ENCODE data around the gene NFATC3.
"Not testable (repeated sequence)": the region's sequence is repeated elsewhere in the genome, so short reads cannot be mapped to it uniquely, and the experiment has no call there.

NFATC3 gene

GRCh38 chr16:68113059-68113761 is 28.0 kb downstream of the NFATC3 start:
- no peak for DNase-seq (ENCODE audit: low spot score)
- Histone ChIP-seq H3K4me3 (no peak overlapping the region), H3K27ac (no peak overlapping the region)
- no peak for TF ChIP-seq CTCF (IDR thresholded peaks at IDR 0.05)

DNA sequence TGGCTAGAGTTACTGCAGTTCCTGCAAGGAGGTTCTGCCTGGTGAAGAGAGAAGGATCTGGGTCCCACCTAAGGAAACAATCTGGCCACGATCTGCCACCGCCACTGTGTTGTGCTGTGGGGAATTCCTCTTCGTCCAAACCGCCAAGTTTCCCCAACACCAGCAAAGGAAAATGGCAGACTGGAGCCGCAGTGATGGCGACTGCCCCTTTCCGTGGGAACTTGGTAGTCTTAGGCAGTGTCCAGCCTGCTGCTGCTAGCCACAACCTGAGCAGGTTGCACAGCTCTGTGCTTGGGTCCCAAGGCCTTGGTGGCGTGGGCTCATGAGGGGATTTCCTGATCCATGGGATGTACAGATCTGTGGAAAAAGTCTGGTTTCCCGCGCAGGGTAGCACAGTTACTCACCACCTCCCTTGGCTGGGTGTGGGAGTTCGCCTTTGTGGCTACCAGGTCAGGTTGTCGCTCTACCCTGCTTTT is 28.6 kb downstream of the NFATC3 start:
- Histone ChIP-seq H3K4me3 (no peak overlapping the region), H3K27ac (no peak overlapping the region)
- no peak for DNase-seq (ENCODE audit: low spot score)
- no peak for TF ChIP-seq CTCF (IDR thresholded peaks at IDR 0.05)

- not testable (repeated sequence) for DNase-seq (ENCODE audit: low spot score); H3K4me3 ChIP-seq; H3K27ac ChIP-seq
Measured at GRCh38 chr16:68114939-68115338, 29.8 kb downstream of the NFATC3 start.

DNA sequence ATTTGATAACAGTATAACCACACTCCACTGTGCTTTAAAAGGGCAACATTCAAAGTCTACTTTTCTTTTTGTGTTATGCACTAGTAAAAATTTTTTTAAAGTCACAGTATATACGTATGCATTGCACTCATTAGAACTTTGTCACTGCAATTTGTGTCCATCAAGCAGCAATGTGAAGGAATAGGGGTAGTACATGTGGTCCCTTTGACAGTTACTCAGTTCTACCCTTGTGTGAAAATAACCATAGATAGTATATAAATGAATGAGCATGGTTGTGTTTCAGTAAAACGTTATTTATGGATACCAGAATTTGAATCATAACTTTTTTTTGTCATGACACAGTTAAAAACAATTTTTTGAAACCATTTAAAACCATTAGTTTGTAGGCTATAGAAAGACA is 30.7 kb downstream of the NFATC3 start:
- no peak overlapping the region for H3K27ac ChIP-seq
- no peak for TF ChIP-seq CTCF (IDR thresholded peaks at IDR 0.05)
- no peak for DNase-seq (ENCODE audit: low spot score)
- no peak overlapping the region for H3K4me3 ChIP-seq

- DNase-seq (ENCODE audit: low spot score), result no peak
- no peak for TF ChIP-seq CTCF (IDR thresholded peaks at IDR 0.05)
- H3K27ac ChIP-seq, result no peak overlapping the region
- H3K4me3 ChIP-seq, result no peak overlapping the region
Measured at GRCh38 chr16:68116256-68116867, 31.2 kb downstream of the NFATC3 start.

DNA sequence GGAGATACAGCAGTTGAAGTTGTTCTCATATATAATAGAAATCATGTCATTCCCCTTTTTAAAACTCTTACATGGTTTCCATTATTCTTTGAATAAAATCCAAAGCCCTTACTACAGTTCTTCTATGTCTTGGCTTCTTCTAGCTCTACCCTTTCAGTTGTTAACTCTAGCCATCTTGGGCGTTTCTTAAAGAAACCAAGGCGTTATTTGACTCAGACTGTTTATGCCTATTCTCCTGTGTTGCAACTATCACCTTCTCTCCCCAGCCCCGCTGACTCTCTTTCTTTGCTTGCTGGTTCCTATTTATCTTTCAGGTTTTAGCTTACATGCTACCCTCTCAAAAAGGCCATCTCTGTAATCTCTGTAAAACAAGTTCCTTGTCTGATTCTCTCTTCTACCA is 32.7 kb downstream of the NFATC3 start:
- H3K27ac ChIP-seq, result no peak overlapping the region

DNA sequence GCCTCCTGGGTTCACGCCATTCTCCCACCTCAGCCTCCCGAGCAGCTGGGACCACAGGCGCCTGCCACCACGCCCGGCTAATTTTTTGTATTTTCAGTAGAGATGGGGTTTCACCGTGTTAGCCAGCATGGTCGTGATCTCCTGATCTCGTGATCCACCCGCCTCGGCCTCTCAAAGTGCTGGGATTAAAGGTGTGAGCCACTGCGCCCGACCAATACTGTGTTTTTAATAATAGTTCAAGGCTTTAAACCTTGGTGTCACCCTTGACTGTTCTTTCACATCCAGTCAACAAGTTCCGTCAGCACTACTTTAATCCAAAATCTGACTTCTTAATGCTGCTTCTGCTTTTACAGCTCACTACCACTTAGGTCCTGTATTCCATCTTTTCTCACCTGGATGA is 33.8 kb downstream of the NFATC3 start:
- H3K4me3 ChIP-seq; H3K27ac ChIP-seq; DNase-seq (ENCODE audit: low spot score): not testable (repeated sequence)

More for the DNA sequence above, 32.7 kb downstream of the NFATC3 start:
- no peak overlapping the region for H3K4me3 ChIP-seq
- TF ChIP-seq CTCF (IDR thresholded peaks at IDR 0.05), result no peak
- DNase-seq (ENCODE audit: low spot score), result no peak

- not testable (repeated sequence) for H3K27ac ChIP-seq; DNase-seq (ENCODE audit: low spot score); H3K4me3 ChIP-seq
Measured at GRCh38 chr16:68120496-68120895, 35.3 kb downstream of the NFATC3 start.
